GM18868 (cell line): ENCODE results near the gene SDHAF3.

ENCODE experiments used
- ATAC-seq: cut with Tn5 transposase; IDR thresholded peaks from one replicate; pipeline ENCODE4 v1.9.1; 2021; ENCODE audit warnings: mild to moderate bottlenecking, moderate library complexity; ENCODE audit not compliant: unreplicated experiment

The SDHAF3 gene

DNA sequence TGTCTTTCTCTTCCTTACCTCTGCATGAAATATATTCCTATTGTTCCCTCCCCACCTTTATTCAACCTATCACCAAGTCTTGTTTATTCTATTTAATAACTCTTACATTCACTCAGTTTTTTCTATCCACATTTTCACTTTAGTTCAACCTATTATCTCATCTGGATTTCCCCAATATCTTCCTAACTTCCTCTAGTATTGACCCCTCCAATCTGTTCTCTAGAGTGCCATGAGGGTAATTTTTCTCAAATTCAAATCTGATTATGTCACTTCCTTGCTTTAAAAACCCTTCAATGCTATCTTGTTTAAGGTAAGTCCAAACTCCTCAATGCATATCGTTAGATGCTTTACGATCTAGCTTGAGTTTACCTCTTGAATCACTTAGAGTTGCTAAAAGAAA lies 86.5 kb downstream of the SDHAF3 start:
- ATAC-seq: peak; percentile 56

DNA sequence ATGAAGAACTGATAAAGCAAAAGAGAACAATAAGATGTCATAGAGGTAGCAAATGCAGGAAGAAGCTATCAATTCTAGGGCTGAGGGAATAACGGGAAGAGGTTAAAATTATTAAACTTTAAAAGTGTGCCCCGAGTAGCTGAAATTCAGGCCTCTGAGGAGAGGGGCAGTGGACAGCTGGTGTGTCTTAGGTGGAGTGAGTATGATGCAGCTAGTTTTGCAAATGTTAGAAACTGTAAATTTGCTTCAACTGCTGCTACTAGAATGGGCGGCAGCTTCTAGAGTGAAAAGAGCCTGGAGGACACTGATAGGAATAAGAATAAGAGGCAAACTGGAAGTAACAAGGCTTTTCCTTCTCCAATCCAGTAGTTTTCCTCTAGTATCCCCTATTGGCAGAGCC lies 87.3 kb downstream of the SDHAF3 start:
- ATAC-seq: no peak

DNA sequence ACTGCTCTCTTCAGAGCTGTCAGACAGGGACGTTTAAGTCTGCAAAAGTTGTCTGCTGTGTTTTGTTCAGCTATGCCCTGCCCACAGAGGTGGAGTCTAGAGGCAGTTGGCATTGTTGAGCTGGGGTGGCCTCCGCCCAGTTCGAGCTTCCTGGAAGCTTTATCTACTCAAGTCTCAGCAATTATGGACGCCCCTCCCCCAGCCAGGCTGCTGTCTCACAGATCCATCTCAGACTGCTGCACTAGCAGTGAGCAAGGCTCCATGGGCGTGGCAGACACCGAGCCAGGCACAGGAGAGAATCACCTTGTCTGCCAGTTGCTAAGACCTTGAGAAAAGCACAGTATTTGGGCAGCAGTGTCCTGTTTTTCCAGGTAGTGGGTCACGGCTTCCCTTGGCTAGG lies 98.1 kb downstream of the SDHAF3 start:
- ATAC-seq: no peak

DNA sequence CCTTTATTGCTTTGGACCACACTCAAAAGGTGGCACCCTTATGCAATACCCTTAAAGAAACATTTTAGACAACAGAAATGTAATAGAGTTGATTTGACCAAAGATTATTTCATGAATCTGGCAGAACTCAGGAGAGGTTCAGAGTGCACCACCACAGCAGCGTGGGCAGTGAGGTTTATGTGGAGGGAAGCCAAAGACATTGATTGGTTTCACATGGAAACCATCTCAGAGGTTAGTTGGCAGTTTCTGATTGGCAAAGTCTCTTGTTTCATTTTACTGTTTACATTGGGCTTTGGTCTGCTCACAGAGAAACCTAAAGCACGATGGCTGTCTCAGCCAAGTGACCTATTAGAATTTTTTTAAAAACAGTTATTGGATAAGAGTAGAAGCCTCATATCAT lies 101.3 kb downstream of the SDHAF3 start:
- no peak for ATAC-seq

DNA sequence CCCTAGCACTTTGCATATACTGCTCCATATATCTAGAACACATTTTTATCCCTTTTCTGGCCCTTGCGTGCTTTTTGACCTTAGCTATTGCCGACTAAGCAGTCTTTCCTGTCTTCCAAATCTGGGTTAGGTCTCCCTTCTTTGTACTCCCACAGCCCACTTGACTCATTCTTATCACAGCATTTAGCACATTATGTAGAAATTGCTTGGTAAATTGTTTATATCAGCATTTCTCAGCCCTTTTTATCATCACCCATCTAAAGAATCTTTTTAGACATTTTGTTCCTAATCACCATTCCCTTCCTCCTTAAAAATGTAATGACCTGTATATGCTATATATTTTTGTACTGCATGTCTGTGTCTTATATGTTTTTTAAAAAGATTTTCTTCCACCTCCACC lies 101.7 kb downstream of the SDHAF3 start:
- ATAC-seq: no peak

DNA sequence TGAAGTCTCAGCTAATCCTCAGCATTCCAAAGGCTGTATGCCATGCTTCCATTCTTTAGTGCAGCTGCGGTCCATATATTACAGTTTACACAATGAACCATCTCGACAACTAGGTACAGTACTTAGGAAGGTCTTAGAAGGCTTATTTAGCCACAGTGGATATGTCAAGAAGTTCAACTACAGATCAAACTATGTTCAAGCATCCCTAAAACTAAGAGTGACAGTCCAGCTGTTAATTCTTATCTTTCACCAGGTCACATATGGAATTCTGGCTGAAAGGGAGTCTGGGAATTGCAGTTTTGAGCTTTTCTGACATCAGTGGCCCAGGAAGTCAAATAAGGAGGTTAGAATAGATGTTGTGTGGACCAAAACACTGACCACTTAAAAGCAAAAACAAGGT lies 106.8 kb downstream of the SDHAF3 start:
- no peak for ATAC-seq

DNA sequence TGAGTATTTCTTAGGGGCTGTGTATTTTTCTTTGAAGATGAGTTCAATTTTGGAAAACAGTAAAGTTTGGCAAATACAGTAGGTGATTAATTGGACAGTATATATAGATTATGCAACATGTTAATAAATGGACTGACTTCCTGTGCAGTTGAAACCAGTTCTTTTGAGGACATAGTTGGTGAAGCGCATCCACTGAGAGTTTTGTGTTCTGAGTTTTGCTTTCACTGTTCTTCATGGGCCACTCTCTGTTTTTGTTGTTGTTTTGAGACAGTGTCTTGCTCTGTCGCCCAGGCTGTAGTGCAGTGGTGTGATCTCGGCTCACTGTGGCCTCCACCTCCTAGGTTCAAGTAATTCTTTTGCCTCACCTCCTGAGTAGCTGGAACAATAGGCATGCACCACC lies 109.0 kb downstream of the SDHAF3 start:
- ATAC-seq: peak; percentile 95
